ENCODE data around the gene AP5S1. TPM values are rescaled to one million over a fixed set of nuclear protein-coding genes. Genes with fewer than 3 reads are reported as not detected.

AP5S1 gene
- total and polyA plus RNA-seq, 2 of the 13 experiments (the other 11 are each of a cell fraction or from before 2014, with no cell fraction given) = 7.9 to 23.2 TPM

GRCh38 chr20:3796477-3797225 is 23.7 kb upstream of the AP5S1 start:
- H3K4me3 ChIP-seq (replicated peaks in 1 of 3; ENCODE audit: insufficient read depth in 1 of 3, low read depth in 2 of 3, low read length in 3 of 3) = peak overlapping the region; percentile 76 to 88 (median 85)
- peak overlapping the region; percentile 6 for H2AFZ ChIP-seq (ENCODE audit: low read length)
- H3K9ac ChIP-seq (ENCODE audit: insufficient read depth, low read depth, low read length) = peak overlapping the region; percentile 77
- no peaks in the 10 kb centered on the region for H3K9me3 ChIP-seq (ENCODE audit: low read length)
- POLR2A ChIA-PET = interaction anchor here (0.7 to 3.1 kb wide), 7 partner anchors 10 to 904 kb away, joined by 3 to 31 read pairs (median 5); partner anchors contain the start of genes ADISSP, AP5S1, CENPB and SPEF1
- ATAC-seq (peak; percentile 56), FAIRE-seq (no peak), DNase-seq (ENCODE audit: low spot score) (no peak)
- intact Hi-C loops (cut with micrococcal nuclease; ENCODE audit: unreplicated experiment) (no loop called here), in situ Hi-C loops (cut with HindIII; ENCODE audit: extremely low pct_ligation_motif_present, low pct_unique_long_range_greater_than_20kb) (no loop called here)
- H3K79me2 ChIP-seq (ENCODE audit: insufficient read depth, low read length) = peaks cover 20% of the 10 kb centered on the region
- WGBS (ENCODE audit: low lambda C conversion rate) = 1% methylated on average over 32 of the region's 33 CpGs
- BruUV-seq (replicated peaks) = no TSS peak
- H3K4me1 ChIP-seq (ENCODE audit: insufficient read depth, low read length) = peaks cover 44% of the 10 kb centered on the region
- peak overlapping the region; percentile 66 for H3K27ac ChIP-seq (ENCODE audit: extremely low read length, insufficient read depth, low read length)
- peaks cover 12 to 21% of the 10 kb centered on the region in 2 experiments for H3K36me3 ChIP-seq (replicated peaks in 1 of 2; ENCODE audit: control insufficient read depth in 1 of 2, insufficient read depth in 2 of 2, low read length in 2 of 2)
- H3K27me3 ChIP-seq (ENCODE audit: control insufficient read depth in 1 of 2, insufficient read depth in 2 of 2, low read length in 2 of 2) = no peaks in the 10 kb centered on the region; a peak in 1 of 5 replicates
- H4K20me1 ChIP-seq (ENCODE audit: insufficient read depth, low read length) = no peaks in the 10 kb centered on the region
- peak overlapping the region; percentile 95 for H3K4me2 ChIP-seq (ENCODE audit: low read depth, low read length)
- CTCF ChIA-PET (ENCODE audit: low intra/inter-chr PET ratio, low total read pairs) = interaction anchor here (1.4 kb wide), 2 partner anchors 10 to 21 kb away, joined by 3 read pairs; no protein-coding TSS in a partner anchor
- no peak for TF ChIP-seq CREM (IDR thresholded peaks at IDR 0.05)
- no peak for TF ChIP-seq CREM (CRISPR knock-in tag; IDR thresholded peaks at IDR 0.05)
- no peak for TF ChIP-seq ZBTB7A (CRISPR knock-in tag; IDR thresholded peaks at IDR 0.05)
- TF ChIP-seq CSRNP2 (CRISPR knock-in tag; conservative IDR thresholded peaks at IDR 0.05; ENCODE audit: low read depth) = no peak
- no peak for TF ChIP-seq ZSCAN9 (CRISPR knock-in tag; IDR thresholded peaks at IDR 0.05; ENCODE audit: borderline replicate concordance)
- 0 out of 2 replicates have a peak, but pooled peaks have one; percentile 21 for TF ChIP-seq THAP8 (CRISPR knock-in tag; IDR thresholded peaks at IDR 0.05; ENCODE audit: borderline replicate concordance)
- no peak for TF ChIP-seq CENPX (CRISPR knock-in tag; IDR thresholded peaks at IDR 0.05)
- no peak for TF ChIP-seq HNF4G (IDR thresholded peaks at IDR 0.05; ENCODE audit: borderline replicate concordance, low read depth, low read length)
- TF ChIP-seq HNF4G (CRISPR knock-in tag; IDR thresholded peaks at IDR 0.05; ENCODE audit: borderline replicate concordance, low read depth) = no peak; the same call in 1 of the 2 replicates
- no peak; the same call in 1 of the 2 replicates for TF ChIP-seq NRL (CRISPR knock-in tag; IDR thresholded peaks at IDR 0.05; ENCODE audit: borderline replicate concordance)
- no peak for TF ChIP-seq PRDM10 (CRISPR knock-in tag; IDR thresholded peaks at IDR 0.05; ENCODE audit: low read depth)
- TF ChIP-seq SMC3 (IDR thresholded peaks at IDR 0.05; ENCODE audit: low read length) = no peak
- TF ChIP-seq PHF20 (CRISPR knock-in tag; IDR thresholded peaks at IDR 0.05) = no peak
- TF ChIP-seq ZBTB26 (CRISPR knock-in tag; IDR thresholded peaks at IDR 0.05; ENCODE audit: borderline replicate concordance) = 0 out of 2 replicates have a peak, but pooled peaks have one; percentile 26
- 0 out of 2 replicates have a peak, but pooled peaks have one; percentile 39 for TF ChIP-seq ZNF451 (CRISPR knock-in tag; IDR thresholded peaks at IDR 0.05)
- TF ChIP-seq ZSCAN31 (CRISPR knock-in tag; IDR thresholded peaks at IDR 0.05; ENCODE audit: low read depth) = no peak

Measured in HepG2 (cell line).